Testis (tissue), 5 donors: ENCODE data around the gene ECE2. TPM values are rescaled to one million over a fixed set of nuclear protein-coding genes. Genes with fewer than 3 reads are reported as not detected.
A peak's percentile ranks its signal among the peaks of the same experiment; 100 is the strongest.

Experiments
- DNase-seq: peaks from one replicate; pipeline ENCODE4 v3.0.0-alpha.2; 2019
- H3K27ac ChIP-seq, 2 donors: fragments of 200-600 bp; sonication (generic); one replicate each; pipeline ENCODE4 v1.5.1; 2019
- H3K27me3 ChIP-seq: fragments of 200-600 bp; sonication (generic); one replicate; pipeline ENCODE4 v1.5.1; 2019
- H3K36me3 ChIP-seq: fragments of 200-600 bp; sonication (generic); one replicate; pipeline ENCODE4 v1.5.1; 2017; ENCODE audit warnings: low read depth; ENCODE audit errors: missing control alignments
- H3K4me1 ChIP-seq: fragments of 200-600 bp; sonication (generic); one replicate; pipeline ENCODE4 v1.5.1; 2019
- H3K4me3 ChIP-seq, 2 donors: fragments of 200-600 bp; sonication (generic); one replicate each; pipeline ENCODE4 v1.5.1; 2017 to 2019
- H3K9me3 ChIP-seq: fragments of 200-600 bp; sonication (generic); one replicate; pipeline ENCODE4 v1.5.1; 2017
- CTCF ChIP-seq, 3 experiments: fragments of 450-650 bp in 2 of 3; fragments of 200-600 bp in 1 of 3; sonication (generic) in 1 of 3; IDR thresholded peaks; one replicate each; pipeline ENCODE4 v1.5.1; 2016 to 2019; ENCODE audit warnings: antibody characterized with exemption in 3 of 3, mild to moderate bottlenecking in 2 of 3, moderate library complexity in 1 of 3
- POLR2A ChIP-seq: fragments of 450-650 bp; IDR thresholded peaks from one replicate; pipeline ENCODE4 v1.6.1; 2017; ENCODE audit warnings: antibody characterized with exemption, mild to moderate bottlenecking, moderate library complexity
- WGBS, 2 donors: methylation state at CpG; one replicate each; pipeline ENCODE4 v1.1.5; 2018; 5-methylcytosine and 5-hydroxymethylcytosine counted together
- intact Hi-C: fragments of 100-400 bp; cut with DNase I; formaldehyde crosslinking; loops from one replicate; pipeline ENCODE4 v1.15.1; 2023; ENCODE audit warnings: low total_unique reads
- long read RNA-seq, 2 donors: transcript quantifications; one replicate each; lab custom pipeline, GENCODE V29; 2026
- polyA plus RNA-seq: library from polyadenylated mRNA; stranded (reverse); fragments of 350-450 nt; fragmentation: Illumina TruSeq; extraction: RNeasy Lipid Tissue Mini Kit (QIAGEN cat#74804); gene quantifications from one replicate; pipeline ENCODE4 v1.2.3, GENCODE V29; 2014; ENCODE audit warnings: low read depth, low replicate concordance; ENCODE audit not compliant: insufficient read depth
- total RNA-seq, 2 donors: library from RNA; depleted of rRNA; stranded (reverse); fragments of >200 nt; gene quantifications; one replicate each; pipeline ENCODE4 v1.2.3, GENCODE V29; 2016

The ECE2 gene
- total RNA-seq (1 to 10 TPM; 1.4 TPM), polyA plus RNA-seq (1.1 TPM)
- long read RNA-seq, donor 1: 0 reads
- long read RNA-seq, donor 2: 0 reads

- intact Hi-C loops: no loop called here
- Histone ChIP-seq H3K4me1 (no peaks in the 10 kb centered on the region), H3K36me3 (no peaks in the 10 kb centered on the region), H3K27ac (no peak within 1 kb of the TSS), H3K9me3 (no peaks in the 10 kb centered on the region), H3K27me3 (no peaks in the 10 kb centered on the region), H3K4me3 (peak within 1 kb of the TSS; percentile 15 to 29)
- 12 to 60% methylated on average over 1 to 45 of the region's 65 CpGs for WGBS, 2 donors
- no peak for DNase-seq
- no peak for TF ChIP-seq CTCF (IDR thresholded peaks at IDR 0.05)
Observed at GRCh38 chr3:184275961-184276910, at the start of gene ECE2. ECE2 (plus strand) TSS chr3:184276022; CDS start chr3:184276154, 132 bp downstream.

- DNase-seq: no peak
Observed at GRCh38 chr3:184227481-184227935, 48.3 kb upstream of the ECE2 start.

GRCh38 chr3:184228376-184229137 lies 47.3 kb upstream of the ECE2 start:
- H3K4me3 ChIP-seq: no peak overlapping the region
- no peak for DNase-seq
- H3K4me1 ChIP-seq: peaks cover 7% of the 10 kb centered on the region
- intact Hi-C loops: no loop called here
- H3K27ac ChIP-seq: no peak overlapping the region
- H3K36me3 ChIP-seq: no peaks in the 10 kb centered on the region
- no peaks in the 10 kb centered on the region for H3K27me3 ChIP-seq
- H3K9me3 ChIP-seq: no peaks in the 10 kb centered on the region
- TF ChIP-seq POLR2A (no peak), CTCF (IDR thresholded peaks at IDR 0.05) (no peak)
- WGBS, 2 donors: 45 to 46% methylated on average over 6 to 12 of the region's 12 CpGs

More at GRCh38 chr3:184227481-184227935, 48.3 kb upstream of the ECE2 start:
- H3K27me3 ChIP-seq: no peaks in the 10 kb centered on the region
- H3K4me3 ChIP-seq: no peak overlapping the region
- no peaks in the 10 kb centered on the region for H3K9me3 ChIP-seq
- H3K36me3 ChIP-seq: no peaks in the 10 kb centered on the region
- H3K4me1 ChIP-seq: peaks cover 7% of the 10 kb centered on the region
- no peak overlapping the region for H3K27ac ChIP-seq
- intact Hi-C loops: no loop called here
- WGBS, 2 donors: 63 to 75% methylated on average over 2 of the region's 2 CpGs
- TF ChIP-seq CTCF (IDR thresholded peaks at IDR 0.05): peak in 2 of 3 experiments; percentile 44 to 68
- no peak for TF ChIP-seq POLR2A

GRCh38 chr3:184229394-184230080 lies 46.3 kb upstream of the ECE2 start, which contains the start of gene VWA5B2:
VWA5B2 (plus strand) TSS chr3:184229585; CDS start chr3:184230529, 944 bp downstream.
- peak; percentile 77 for DNase-seq
- no peaks in the 10 kb centered on the region for H3K36me3 ChIP-seq
- no peak within 1 kb of the TSS for H3K27ac ChIP-seq
- no peaks in the 10 kb centered on the region for H3K9me3 ChIP-seq
- TF ChIP-seq POLR2A (no peak), CTCF (IDR thresholded peaks at IDR 0.05) (peak in 1 of 3 experiments; percentile 37)
- peaks cover 7% of the 10 kb centered on the region for H3K4me1 ChIP-seq
- WGBS, 2 donors: 0 to 1% methylated on average over 3 to 21 of the region's 66 CpGs
- intact Hi-C loops: loop anchor here (10.0 kb wide), 1 partner anchor 85 kb away; no protein-coding TSS in a partner anchor
- peak within 1 kb of the TSS; percentile 49 to 57 for H3K4me3 ChIP-seq
- H3K27me3 ChIP-seq: no peaks in the 10 kb centered on the region
